Testis (tissue), 2 donors: ENCODE data around the gene EXD3.

Experiments
- POLR2A ChIP-seq: fragments of 450-650 bp; IDR thresholded peaks from one replicate; pipeline ENCODE4 v1.6.1; 2017; ENCODE audit warnings: antibody characterized with exemption, mild to moderate bottlenecking, moderate library complexity
- TF ChIP-seq, protein P1 (sequence below), 3 experiments: fragments of 450-650 bp in 2 of 3; fragments of 200-600 bp in 1 of 3; sonication (generic) in 1 of 3; IDR thresholded peaks; one replicate each; pipeline ENCODE4 v1.5.1; 2016 to 2019; ENCODE audit warnings: antibody characterized with exemption in 3 of 3, mild to moderate bottlenecking in 2 of 3, moderate library complexity in 1 of 3

DNA sequence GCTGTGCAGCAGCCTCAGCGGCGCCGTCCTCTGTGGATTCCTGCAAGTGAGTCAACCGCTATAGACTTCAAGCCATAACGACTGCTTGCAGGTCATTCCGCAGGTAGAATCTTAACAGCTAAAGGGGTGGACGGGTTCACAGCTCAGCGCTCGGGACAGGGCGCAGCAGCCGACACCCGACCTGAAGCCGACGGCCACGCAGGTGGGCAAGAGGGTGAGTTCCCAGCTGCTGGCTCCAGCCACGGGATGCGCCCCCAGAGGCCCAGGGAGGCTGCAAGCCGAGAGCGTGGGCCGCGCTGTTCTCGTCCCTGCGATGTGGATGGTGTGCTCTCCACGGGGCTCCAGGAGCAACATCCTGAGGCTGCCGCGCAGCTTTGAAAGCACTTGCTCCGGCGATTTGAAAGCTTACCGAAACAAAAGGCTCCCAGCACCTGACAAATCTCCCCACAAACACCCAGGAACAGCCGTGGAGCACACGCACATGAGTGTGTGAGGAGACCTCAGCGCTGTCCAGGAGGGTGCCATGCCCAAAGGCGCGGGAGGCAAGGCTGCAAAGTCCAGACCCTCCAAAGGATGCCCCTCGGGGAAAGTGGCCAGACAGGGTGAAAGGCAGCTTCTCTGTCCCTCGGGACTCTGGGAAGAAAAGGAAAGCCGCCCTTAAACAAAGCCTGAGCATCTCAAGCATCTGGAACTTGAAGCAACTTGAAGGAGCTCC, 48.7 kb downstream of the EXD3 start:
- TF ChIP-seq, protein P1, sequence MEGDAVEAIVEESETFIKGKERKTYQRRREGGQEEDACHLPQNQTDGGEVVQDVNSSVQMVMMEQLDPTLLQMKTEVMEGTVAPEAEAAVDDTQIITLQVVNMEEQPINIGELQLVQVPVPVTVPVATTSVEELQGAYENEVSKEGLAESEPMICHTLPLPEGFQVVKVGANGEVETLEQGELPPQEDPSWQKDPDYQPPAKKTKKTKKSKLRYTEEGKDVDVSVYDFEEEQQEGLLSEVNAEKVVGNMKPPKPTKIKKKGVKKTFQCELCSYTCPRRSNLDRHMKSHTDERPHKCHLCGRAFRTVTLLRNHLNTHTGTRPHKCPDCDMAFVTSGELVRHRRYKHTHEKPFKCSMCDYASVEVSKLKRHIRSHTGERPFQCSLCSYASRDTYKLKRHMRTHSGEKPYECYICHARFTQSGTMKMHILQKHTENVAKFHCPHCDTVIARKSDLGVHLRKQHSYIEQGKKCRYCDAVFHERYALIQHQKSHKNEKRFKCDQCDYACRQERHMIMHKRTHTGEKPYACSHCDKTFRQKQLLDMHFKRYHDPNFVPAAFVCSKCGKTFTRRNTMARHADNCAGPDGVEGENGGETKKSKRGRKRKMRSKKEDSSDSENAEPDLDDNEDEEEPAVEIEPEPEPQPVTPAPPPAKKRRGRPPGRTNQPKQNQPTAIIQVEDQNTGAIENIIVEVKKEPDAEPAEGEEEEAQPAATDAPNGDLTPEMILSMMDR (IDR thresholded peaks at IDR 0.05), result no peak
- no peak for TF ChIP-seq POLR2A
